ENCODE data around the gene SLC26A5.

GRCh38 chr7:103348959-103349358 lies 97.0 kb downstream of the SLC26A5 start:
- no peak for TF ChIP-seq CTCF (IDR thresholded peaks at IDR 0.05)
- no peak for TF ChIP-seq POLR2A (IDR thresholded peaks at IDR 0.05)
- TF ChIP-seq POLR2AphosphoS5 (IDR thresholded peaks at IDR 0.05), result no peak

All from upper lobe of left lung (tissue), 4 donors.